Keratinocyte (primary cell): Measurements from ENCODE around the gene PRPF6.

Experiments
- CTCF ChIP-seq, 3 experiments: IDR thresholded peaks in 1 of 3; conservative IDR thresholded peaks in 1 of 3; optimal IDR thresholded peaks in 1 of 3; 2 replicates in 2 of 3; 3 replicates in 1 of 3; pipeline versions ENCODE3 to v1.5.1; 2011; ENCODE audit warnings: low read length in 3 of 3, mild to moderate bottlenecking in 3 of 3, moderate library complexity in 2 of 3, control low read depth in 1 of 3, inconsistent platforms in 1 of 3; ENCODE audit not compliant: insufficient read depth in 2 of 3; ENCODE audit errors: extremely low read depth in 1 of 3
- EZH2 ChIP-seq: IDR thresholded peaks from one replicate; pipeline ENCODE4 v1.6.1; 2012; ENCODE audit warnings: inconsistent platforms, mild to moderate bottlenecking, low read length, moderate library complexity

- no peak for TF ChIP-seq CTCF (optimal IDR thresholded peaks at IDR 0.05 in 1 of 3, IDR thresholded peaks at IDR 0.05 in 1 of 3, conservative IDR thresholded peaks at IDR 0.05 in 1 of 3; ENCODE audit: extremely low read depth in 1 of 3, insufficient read depth in 2 of 3, low read length in 3 of 3)
- TF ChIP-seq EZH2, result no peak
These were observed 42.6 kb downstream of the PRPF6 start for GRCh38 chr20:64023361-64024140.
